HG03457 (cell line): Measurements from ENCODE around the gene ZC3H7A.

Source experiments
- ATAC-seq: cut with Tn5 transposase; IDR thresholded peaks from one replicate; pipeline ENCODE4 v1.9.1; 2021; ENCODE audit warnings: moderate number of reproducible peaks; ENCODE audit not compliant: unreplicated experiment

The ZC3H7A gene

GRCh38 chr16:11707679-11708197 lies 89.3 kb downstream of the ZC3H7A start:
- no peak for ATAC-seq

GRCh38 chr16:11706180-11706742 lies 90.8 kb downstream of the ZC3H7A start:
- peak; percentile 63 for ATAC-seq

- no peak for ATAC-seq
Measured at GRCh38 chr16:11705311-11706025, 91.6 kb downstream of the ZC3H7A start.
